Panc1 (cell line): ENCODE data around the gene TBR1. TPM values are rescaled to one million over a fixed set of nuclear protein-coding genes. Genes with fewer than 3 reads are reported as not detected.

ENCODE experiments used
- ATAC-seq: fragments of 200-7000 bp; cut with Tn5 transposase; 2 replicates; pipeline ENCODE4 v1.9.1; 2020; ENCODE audit warnings: mild to moderate bottlenecking, moderate library complexity
- BruUV-seq: library from RNA; stranded (reverse); fragments of 400-500 nt; replicated peaks from 2 replicates; lab custom pipeline; 2021; lab: Mats Ljungman, UMichigan
- CTCF ChIA-PET: fragments of 300-600 bp; sonication (Branson Sonifier 250); formaldehyde crosslinking; loops from one replicate; lab custom pipeline; 2022; ENCODE audit warnings: antibody characterized with exemption; lab: Charles Lee
- POLR2A ChIA-PET: fragments of 300-600 bp; sonication (Branson Sonifier 250); formaldehyde crosslinking; loops from one replicate; lab custom pipeline; 2022; ENCODE audit warnings: antibody characterized with exemption; lab: Charles Lee
- DNase-seq: peaks from one replicate; pipeline ENCODE4 v3.0.0-alpha.2; 2010; ENCODE audit warnings: low read depth, low spot score
- H3K27ac ChIP-seq: 2 replicates; pipeline ENCODE4 v1.5.1; 2011; ENCODE audit warnings: mild to moderate bottlenecking, low read length, inconsistent platforms
- H3K27me3 ChIP-seq: fragments of 200-500 bp; sonication (Bioruptor generic); 2 replicates; pipeline ENCODE4 v1.6.0; 2014; ENCODE audit warnings: low read length, inconsistent platforms; ENCODE audit not compliant: control insufficient read depth, insufficient read depth
- H3K36me3 ChIP-seq: fragments of 200-500 bp; sonication (Bioruptor generic); 2 replicates; pipeline ENCODE4 v1.5.1; 2014; ENCODE audit warnings: inconsistent platforms, mild to moderate bottlenecking, low read length, moderate library complexity; ENCODE audit not compliant: control insufficient read depth, insufficient read depth
- H3K4me1 ChIP-seq: 2 replicates; pipeline ENCODE4 v1.5.1; 2011; ENCODE audit warnings: inconsistent platforms, mild to moderate bottlenecking, low read length, moderate library complexity; ENCODE audit not compliant: control insufficient read depth, insufficient read depth
- H3K4me3 ChIP-seq, 2 experiments: 2 replicates each; pipeline ENCODE4 v1.5.1; 2011 to 2012; ENCODE audit warnings: low read depth in 2 of 2, low read length in 2 of 2, mild to moderate bottlenecking in 2 of 2, inconsistent platforms in 1 of 2, moderate library complexity in 1 of 2
- H3K9me3 ChIP-seq: fragments of 200-500 bp; sonication (Bioruptor generic); 2 replicates; pipeline ENCODE4 v1.5.1; 2014; ENCODE audit warnings: low read depth, mild to moderate bottlenecking, inconsistent platforms, low read length, moderate library complexity; ENCODE audit not compliant: control insufficient read depth, insufficient read depth
- CTCF ChIP-seq: fragments of 450-650 bp; IDR thresholded peaks from 2 replicates; pipeline ENCODE4 v1.5.1; 2017; ENCODE audit warnings: mild to moderate bottlenecking
- POLR2AphosphoS5 ChIP-seq: IDR thresholded peaks from 2 replicates; pipeline ENCODE4 v1.6.1; 2012; ENCODE audit warnings: mild to moderate bottlenecking, low read depth, low read length, moderate library complexity
- REST ChIP-seq, 2 experiments: IDR thresholded peaks; 2 replicates each; pipeline ENCODE4 v1.6.1; 2011 to 2012; ENCODE audit warnings: low read depth in 2 of 2, control low read depth in 1 of 2, low read length in 1 of 2, mild to moderate bottlenecking in 1 of 2, moderate library complexity in 1 of 2; ENCODE audit not compliant: insufficient read depth in 1 of 2
- SIN3A ChIP-seq: IDR thresholded peaks from 2 replicates; pipeline ENCODE4 v1.6.1; 2012; ENCODE audit warnings: low read depth, mild to moderate bottlenecking, low read length, moderate library complexity, borderline replicate concordance; ENCODE audit not compliant: insufficient read depth
- TCF7L2 ChIP-seq: IDR thresholded peaks from 2 replicates; pipeline ENCODE4 v1.6.1; 2011; ENCODE audit warnings: mild to moderate bottlenecking, low read depth, low read length, inconsistent platforms
- in situ Hi-C: cut with HindIII; loops from 2 replicates; pipeline ENCODE4 v1.10.0; 2016; ENCODE audit warnings: low sequenced_read_pairs, low pct_unique_long_range_greater_than_20kb
- intact Hi-C: fragments of 100-400 bp; cut with micrococcal nuclease; formaldehyde crosslinking; loops from one replicate; pipeline ENCODE4 v1.10.0; 2022; ENCODE audit not compliant: unreplicated experiment
- total RNA-seq: library from RNA; stranded (reverse); gene quantifications from one replicate; pipeline ENCODE4 v1.2.1, GENCODE V29; 2021; ENCODE audit not compliant: unreplicated experiment

The TBR1 gene
- total RNA-seq, 1 experiment from 2014 or later = not detected

GRCh38 chr2:161406316-161406715 lies 9.8 kb upstream of the TBR1 start:
- TF ChIP-seq TCF7L2 (no peak), POLR2AphosphoS5 (no peak), CTCF (no peak), REST (IDR thresholded peaks at IDR 0.05; ENCODE audit: insufficient read depth in 1 of 2, low read depth in 2 of 2, low read length in 1 of 2) (no peak), SIN3A (no peak)
- ATAC-seq (no peak), DNase-seq (no peak)
- no peak overlapping the region for H3K27ac ChIP-seq
- H3K9me3 ChIP-seq = no peaks in the 10 kb centered on the region
- no TSS peak for BruUV-seq
- no peaks in the 10 kb centered on the region for H3K27me3 ChIP-seq
- no peaks in the 10 kb centered on the region for H3K4me1 ChIP-seq
- ChIA-PET POLR2A (no interaction called here), CTCF (no interaction called here)
- intact Hi-C loops = no loop called here
- in situ Hi-C loops = no loop called here
- H3K36me3 ChIP-seq = peaks cover 13% of the 10 kb centered on the region
- H3K4me3 ChIP-seq = no peak overlapping the region

GRCh38 chr2:161407597-161407996 lies 8.5 kb upstream of the TBR1 start:
- Histone ChIP-seq H3K4me3 (no peak overlapping the region), H3K27ac (no peak overlapping the region), H3K4me1 (no peaks in the 10 kb centered on the region), H3K36me3 (peaks cover 16% of the 10 kb centered on the region), H3K9me3 (no peaks in the 10 kb centered on the region), H3K27me3 (no peaks in the 10 kb centered on the region)
- TF ChIP-seq SIN3A (no peak), TCF7L2 (no peak), REST (IDR thresholded peaks at IDR 0.05; ENCODE audit: insufficient read depth in 1 of 2, low read depth in 2 of 2, low read length in 1 of 2) (no peak), CTCF (no peak), POLR2AphosphoS5 (no peak)
- ATAC-seq (no peak), DNase-seq (no peak)
- ChIA-PET CTCF (no interaction called here), POLR2A (no interaction called here)
- BruUV-seq = no TSS peak
- in situ Hi-C loops = no loop called here
- intact Hi-C loops = no loop called here
